COLO668 (cell line): ENCODE data around the gene INKA1.
"Not testable (repeated sequence)": the region's sequence is repeated elsewhere in the genome, so short reads cannot be mapped to it uniquely, and the experiment has no call there.

Experiments used
- DNase-seq: peaks from one replicate; lab custom pipeline; 2025; ENCODE audit not compliant: unreplicated experiment; lab: John Stamatoyannopoulos, UW

INKA1 gene

GRCh38 chr3:49802719-49803464, at the start of gene INKA1:
INKA1 (plus strand) TSS chr3:49803261; CDS start chr3:49803393, 132 bp downstream.
- DNase-seq: peak; percentile 80

GRCh38 chr3:49754536-49754935, 48.5 kb upstream of the INKA1 start:
- DNase-seq: no peak

GRCh38 chr3:49756036-49756435, 47.0 kb upstream of the INKA1 start:
- no peak for DNase-seq

DNA sequence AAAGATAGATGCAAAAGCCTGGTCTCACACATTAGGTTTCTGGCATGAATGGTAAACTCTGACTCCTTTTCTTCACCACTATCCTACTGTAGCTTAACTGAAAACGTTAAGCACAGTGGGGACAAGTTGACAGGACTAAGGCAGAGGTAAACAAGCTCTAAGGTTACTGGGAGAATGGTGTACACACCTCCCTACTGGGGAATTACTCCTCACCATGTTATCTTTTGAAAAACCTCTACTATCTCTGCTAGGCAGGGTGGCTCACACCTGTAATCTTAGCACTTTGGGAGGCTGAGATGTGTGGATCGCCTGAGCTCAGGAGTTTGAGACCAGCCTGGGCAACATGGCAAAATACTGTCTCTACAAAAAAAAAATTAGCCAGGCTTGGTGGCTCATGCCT, 45.9 kb upstream of the INKA1 start:
- DNase-seq: no peak

GRCh38 chr3:49759226-49759625, 43.8 kb upstream of the INKA1 start:
- DNase-seq: no peak

- DNase-seq: no peak
Observed at GRCh38 chr3:49761661-49762060, 41.4 kb upstream of the INKA1 start.

DNA sequence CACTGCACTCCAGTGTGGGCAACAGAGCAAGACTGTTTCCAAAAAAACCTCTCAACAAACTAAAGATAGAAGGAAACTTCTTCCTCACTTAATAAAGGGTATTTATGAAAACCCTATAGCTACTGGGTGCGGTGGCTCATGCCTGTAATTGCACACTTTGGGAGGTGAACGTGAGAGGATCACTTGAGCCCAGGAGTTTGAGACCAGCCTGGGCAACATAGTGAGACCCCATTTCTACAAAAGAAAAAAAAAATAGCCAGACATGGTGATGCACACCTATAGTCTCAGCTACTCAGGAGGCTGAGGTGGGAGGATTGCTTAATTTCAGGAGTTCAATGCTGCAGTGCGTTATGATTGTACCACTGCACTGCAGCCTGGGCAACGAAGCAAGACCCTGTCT, 39.1 kb upstream of the INKA1 start:
- no peak for DNase-seq

DNA sequence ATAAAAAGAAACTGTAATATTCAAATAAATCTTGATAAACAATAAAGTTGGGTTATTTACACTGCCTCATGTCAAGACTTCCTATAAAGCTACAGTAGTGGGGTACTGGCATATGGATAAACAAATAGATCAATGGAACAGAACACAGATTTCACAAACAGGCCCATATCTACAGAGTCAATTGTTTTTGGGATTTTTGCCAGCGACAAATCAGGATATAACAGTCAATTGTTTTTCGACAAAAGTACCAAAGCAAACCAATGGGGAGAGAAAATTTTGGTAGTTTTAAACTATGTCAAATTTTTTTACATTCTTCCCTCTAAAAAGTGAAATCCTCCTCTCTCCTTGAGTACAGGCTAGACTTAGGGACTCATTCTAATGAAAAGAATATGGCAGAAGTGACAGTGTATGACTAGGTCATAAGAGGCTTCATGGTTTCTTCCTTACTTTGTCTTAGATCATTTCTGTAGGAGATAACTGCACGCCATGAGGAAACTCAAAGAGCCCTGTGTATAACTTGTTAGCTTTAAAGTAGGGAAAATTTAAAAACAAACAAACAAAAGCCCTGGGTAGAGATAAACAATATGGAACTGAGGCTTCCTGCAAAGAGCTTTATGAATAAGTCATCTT, 33.7 kb upstream of the INKA1 start:
- no peak for DNase-seq

DNA sequence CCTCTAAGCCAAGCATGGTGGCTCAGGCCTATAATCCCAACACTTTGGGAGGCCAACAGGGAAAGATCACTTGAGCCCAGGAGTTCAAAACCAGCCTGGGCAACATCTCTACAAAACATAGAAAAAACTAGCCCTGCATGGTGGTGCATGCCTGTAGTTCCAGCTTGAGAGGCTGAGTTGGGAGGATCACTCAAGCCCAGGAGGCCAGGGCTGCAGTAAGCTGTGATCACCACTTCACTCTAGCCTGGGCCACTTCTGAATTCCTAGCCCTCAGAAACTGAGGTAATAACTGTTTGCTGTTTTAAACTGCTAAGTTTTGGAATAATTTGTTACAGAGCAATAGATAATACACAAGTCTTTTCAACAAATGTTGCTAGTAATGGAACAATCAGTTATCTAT, 33.1 kb upstream of the INKA1 start:
- DNase-seq: no peak

DNA sequence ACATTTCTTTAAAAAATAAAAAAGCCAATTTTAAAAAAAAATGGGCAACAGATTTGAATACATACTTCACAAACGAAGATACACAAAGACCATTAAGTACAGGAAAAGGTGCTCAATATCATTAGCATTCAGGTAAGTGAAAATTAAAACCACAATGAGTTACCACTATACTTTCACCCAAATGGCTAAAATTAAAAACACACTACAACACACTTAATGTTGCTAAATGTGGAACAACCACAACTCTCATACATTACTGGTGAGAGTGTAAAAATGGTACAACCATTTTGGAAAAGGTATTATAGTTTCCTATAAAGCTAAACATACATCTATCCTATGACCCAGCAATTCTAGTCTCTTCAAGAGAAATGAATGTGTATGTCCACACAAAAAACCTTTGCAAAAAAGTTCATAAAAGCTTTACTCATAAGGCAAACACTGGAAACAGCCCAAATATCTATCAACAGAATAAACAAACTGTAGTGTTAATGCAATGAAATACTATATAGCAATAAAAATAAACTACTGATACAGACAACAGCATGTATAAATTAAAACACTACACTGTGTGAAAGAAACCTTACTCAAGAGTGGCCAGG, 31.6 kb upstream of the INKA1 start:
- no peak for DNase-seq

- DNase-seq: no peak
Observed at GRCh38 chr3:49772703-49773102, 30.4 kb upstream of the INKA1 start.

- no peak for DNase-seq
Observed at GRCh38 chr3:49775538-49775937, 27.5 kb upstream of the INKA1 start.

DNA sequence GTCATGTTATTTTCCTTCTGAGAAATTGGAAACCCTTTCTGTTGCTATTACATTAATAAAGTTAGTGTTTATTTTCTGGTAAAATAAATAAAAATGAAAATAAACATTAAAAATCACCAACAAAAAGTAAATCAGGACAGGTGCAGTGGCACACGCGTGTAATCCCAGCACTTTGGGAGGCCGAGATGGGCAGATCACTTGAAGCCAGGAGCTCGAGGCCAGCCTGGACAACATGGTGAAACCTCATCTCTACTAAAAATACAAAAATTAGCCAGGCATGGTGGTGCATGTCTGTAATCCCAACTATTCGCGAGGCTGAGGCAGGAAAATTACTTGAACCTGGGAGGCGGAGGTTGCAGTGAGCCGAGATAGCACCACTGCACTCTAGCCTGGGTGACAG, 27.0 kb upstream of the INKA1 start:
- DNase-seq: not testable (repeated sequence)

GRCh38 chr3:49779358-49780079, 23.5 kb upstream of the INKA1 start:
- no peak for DNase-seq

GRCh38 chr3:49780080-49780974, 22.7 kb upstream of the INKA1 start:
- DNase-seq: no peak

- DNase-seq: not testable (repeated sequence)
Observed at GRCh38 chr3:49780975-49781365, 22.1 kb upstream of the INKA1 start.

GRCh38 chr3:49781415-49782199, 21.5 kb upstream of the INKA1 start:
- DNase-seq: no peak

- not testable (repeated sequence) for DNase-seq
Observed at GRCh38 chr3:49782277-49782676, 20.8 kb upstream of the INKA1 start.

GRCh38 chr3:49785565-49786356, 17.3 kb upstream of the INKA1 start:
- peak; percentile 36 for DNase-seq
